M059J (cell line): ENCODE data around the gene MRPS34. TPM values are rescaled to one million over a fixed set of nuclear protein-coding genes. Genes with fewer than 3 reads are reported as not detected.
A peak's percentile ranks its signal among the peaks of the same experiment; 100 is the strongest.
"Not testable (repeated sequence)": the region's sequence is repeated elsewhere in the genome, so short reads cannot be mapped to it uniquely, and the experiment has no call there.

Experiments used
- DNase-seq: peaks from one replicate; pipeline ENCODE4 v3.0.0-alpha.2; 2012; ENCODE audit warnings: low read depth
- total RNA-seq: library from RNA; depleted of rRNA; stranded (reverse); fragments of >200 nt; shearing (Covaris generic); gene quantifications from 2 replicates; pipeline ENCODE4 v1.2.3, GENCODE V29; 2014; rRNA removed

The MRPS34 gene
- 115 and 133 TPM in 2 replicates for total RNA-seq

DNA sequence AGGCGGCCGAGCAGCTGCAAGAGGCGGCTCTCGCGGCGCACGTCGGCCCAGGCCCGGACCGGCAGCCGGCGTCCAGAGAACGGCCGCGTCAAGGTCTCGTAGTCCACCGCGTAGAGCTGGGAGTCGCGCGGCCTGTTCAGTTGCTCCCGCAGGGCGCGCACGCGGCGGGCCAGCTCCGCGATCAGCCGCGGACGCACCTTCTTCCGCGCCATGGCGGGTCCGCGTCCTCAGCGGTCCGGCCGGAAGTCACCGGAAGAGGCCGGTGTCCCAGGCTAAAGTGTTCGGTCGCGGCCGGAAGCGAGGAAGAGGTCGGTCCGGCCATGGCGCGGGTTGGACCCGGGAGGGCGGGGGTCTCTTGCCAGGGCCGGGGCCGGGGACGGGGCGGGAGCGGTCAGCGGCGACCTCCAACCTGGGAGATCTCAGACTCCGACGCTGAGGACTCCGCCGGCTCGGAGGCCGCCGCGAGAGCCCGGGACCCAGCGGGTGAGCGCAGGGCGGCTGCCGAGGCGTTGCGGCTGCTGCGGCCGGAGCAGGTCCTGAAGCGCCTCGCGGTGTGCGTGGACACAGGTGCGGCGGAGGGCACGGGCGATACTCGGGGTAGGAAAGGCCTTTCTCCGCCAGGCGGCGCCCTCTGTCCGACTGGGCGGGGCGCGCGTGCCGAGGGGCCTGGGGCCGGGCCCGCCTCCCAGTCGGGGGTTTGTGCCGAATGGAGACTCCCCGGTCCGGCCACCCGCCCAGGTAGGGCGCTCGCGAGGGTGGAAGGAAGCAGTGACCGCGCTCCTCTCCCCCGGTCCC lies at the start of gene MRPS34:
Gene MRPS34 (minus strand): TSS at position 227 of the 795 bp plus-strand sequence. CDS start 15 bp downstream, at position 212.
- DNase-seq, result peak; percentile 80

DNA sequence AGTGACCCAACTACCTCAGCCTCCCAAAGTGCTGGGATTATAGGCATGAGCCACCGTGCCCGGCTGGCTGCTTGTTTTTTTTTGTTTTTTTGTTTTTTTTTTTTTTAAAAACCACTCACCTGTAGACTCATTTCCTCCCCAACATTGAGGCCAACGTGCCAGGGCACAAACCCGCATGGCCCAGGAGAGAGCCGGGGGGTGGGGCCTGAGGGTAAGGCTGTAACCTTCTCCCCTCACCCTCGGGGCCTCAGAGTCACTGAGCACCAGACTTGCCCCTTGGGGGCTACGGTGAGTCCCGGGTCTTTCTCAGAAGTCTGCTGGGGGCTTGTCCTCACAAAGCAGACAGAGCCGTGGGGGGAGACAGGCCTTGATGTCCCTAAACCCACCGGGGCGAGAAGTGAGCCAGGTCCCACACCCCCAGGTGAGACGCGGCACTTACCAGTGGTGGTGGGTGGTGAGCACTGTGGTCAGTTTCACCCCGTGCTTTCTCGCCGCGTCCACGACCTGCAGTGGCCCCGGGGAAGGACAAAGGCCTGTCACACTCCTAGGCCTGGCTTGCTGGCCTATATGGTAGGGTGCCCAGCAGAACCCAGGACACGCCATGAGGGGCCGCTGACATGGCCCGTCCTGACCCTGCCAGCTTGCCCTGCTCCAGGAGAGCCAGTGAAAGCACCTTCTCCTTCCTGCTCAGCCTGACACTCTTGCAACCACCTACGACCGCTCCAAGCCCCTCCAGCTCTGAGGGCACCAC lies 49.1 kb upstream of the MRPS34 start:
- DNase-seq, result no peak

DNA sequence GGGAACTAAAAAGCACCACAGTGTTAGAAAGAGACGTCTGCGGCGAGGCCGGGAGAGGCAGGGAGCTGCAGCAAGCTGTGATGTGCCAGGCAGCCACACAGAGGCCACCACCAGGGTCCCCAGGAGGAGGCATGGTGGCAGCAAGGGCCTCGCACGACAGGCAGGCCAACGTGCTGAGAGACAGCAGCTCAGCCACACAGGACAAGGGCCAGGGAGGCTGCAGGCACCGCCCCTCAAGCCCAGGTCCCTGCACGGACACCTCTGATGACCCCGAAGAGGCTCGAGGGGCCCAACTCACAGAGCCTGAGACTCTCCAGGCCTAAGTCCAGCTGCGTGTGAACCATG lies 48.0 kb upstream of the MRPS34 start:
- DNase-seq, result no peak

DNA sequence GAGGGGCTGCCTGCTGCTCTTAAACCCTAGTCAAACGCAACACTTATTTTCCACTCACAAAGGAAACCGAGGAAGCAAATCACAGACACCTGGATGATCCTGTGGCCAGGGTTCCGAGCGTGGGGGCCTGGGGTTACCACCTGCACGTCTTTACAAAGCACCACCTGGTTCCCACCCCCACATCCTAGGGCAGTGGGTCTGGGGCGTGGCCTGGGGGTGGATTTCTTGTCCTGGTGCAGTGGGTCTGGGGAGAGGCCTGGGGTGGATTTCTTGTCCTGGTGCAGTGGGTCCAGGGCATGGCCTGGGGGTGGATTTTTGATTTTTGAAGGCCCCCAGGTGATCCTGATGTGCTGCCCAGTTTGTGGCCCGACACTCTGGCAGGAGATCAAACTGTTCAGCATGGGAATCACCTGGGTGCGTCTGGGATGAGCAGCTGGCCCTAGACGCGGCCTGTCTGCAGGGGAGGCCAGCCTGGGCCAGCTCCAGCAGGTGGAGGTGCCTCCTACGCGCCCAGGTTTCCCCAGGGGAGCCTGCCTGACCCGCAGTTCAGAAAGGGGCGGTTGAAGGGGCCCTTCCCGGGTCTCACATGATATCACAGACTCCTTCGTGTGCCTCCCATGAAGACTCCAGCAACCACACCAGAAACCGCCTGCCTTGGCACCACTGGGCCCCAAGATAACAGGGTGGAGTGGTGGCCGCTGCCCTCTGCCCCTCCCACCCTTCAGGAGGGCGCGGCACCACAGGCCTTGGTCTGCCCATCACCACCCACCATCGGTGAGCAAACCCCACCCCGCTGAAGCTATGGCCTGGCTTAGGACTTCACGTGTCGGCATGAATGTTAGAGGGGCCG lies 47.4 kb upstream of the MRPS34 start:
- no peak for DNase-seq

DNA sequence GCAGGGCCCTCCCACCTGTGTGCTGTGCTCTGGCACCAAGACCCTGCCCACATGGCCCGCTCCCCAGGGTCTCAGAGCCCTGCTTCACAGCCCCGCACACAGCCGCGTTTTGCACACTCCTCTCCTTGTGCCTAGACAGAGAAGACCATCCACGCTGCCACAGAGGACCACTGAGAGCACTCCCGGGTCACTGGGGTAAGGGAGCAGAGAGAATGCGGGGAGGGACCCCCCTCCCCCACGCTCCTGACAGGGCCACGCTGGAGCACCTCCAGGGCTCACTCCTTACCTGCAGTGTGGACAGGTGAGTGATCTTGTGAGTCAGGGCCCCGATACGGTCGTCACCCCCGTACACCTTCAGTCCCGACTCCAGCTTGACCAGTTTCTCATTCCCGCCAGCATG lies 46.7 kb upstream of the MRPS34 start:
- DNase-seq, result no peak

DNA sequence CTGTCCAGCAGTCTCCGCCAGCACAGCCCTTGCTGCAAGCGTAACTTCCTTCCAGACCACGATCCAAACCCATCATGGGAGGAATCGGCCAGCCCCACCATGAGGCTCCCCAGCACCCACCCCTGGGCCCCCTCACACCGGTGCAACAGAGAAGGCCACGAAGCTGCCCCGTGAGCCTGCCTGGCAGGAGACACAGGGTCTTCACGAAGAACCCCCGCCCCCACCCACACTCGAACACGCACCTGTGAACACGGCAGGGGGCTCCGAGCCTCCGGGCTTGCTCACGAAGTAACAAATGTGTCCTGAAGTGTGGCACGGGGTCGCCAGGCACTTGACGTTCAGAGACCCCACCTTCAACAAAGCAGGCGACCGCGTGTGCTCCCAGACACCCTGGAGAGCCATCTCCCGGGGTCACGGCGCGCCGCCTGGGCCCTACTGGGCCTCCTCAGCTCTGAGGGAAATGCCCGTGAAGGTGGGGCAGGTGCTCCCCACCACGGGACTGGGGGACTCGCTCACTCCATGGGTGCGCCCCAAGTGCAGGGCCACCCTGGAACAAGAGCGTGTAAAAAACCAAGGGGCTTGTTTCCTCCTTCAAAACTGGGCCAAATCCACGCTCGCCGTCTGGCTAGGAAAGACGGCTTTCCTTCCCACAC lies 46.1 kb upstream of the MRPS34 start:
- no peak for DNase-seq

DNA sequence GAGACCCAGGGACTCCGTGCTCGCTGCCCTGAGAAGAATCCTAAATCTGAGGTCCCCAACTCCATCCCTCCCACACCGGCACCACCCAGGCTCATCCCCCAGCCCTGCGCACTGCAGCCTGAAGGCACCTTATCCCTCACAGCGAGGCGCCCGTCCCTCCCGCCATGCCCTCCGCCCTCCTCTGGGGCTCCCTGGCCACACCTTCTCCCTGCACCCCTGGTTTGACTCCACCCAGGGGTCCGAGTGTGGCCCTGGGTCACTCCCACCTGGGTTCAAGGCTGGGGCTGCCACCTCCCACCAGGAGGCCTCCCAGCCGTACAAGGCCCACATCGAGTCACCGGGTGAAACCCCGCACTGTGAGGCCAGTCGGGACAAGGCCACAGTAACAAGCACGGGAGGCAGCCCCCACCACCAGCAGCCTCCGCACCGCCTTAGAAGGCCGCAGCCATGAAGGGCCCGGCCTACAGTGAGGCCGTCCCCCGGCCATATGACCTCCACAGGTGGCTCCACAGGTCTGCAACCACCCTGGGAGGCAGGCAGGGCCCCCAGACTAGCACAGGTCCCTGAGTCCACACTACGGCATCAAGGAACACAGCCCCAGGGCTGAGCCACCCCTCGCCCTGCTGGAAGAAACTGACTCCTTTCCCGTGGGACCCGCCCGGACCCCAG lies 45.4 kb upstream of the MRPS34 start:
- DNase-seq, result no peak

DNA sequence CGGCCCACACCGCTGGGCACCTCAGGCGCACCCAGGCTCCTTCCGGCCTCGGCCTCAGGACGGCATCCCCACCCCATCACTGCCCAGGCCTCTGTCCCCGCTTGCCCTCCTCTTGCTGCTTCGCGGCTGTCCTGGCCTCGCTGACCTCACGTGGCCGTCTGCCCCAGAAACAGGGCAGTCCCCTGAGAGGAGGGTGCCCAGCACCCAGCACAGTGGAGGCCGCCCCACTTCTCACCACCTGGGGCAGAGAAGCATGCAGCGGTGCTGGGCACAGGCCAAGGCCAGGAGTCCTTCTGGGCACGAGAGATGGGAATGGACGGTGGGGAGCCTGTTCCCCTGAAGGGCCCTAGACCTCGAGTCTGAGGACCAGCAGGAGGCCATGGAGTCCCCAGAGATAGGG lies 44.8 kb upstream of the MRPS34 start:
- no peak for DNase-seq

DNA sequence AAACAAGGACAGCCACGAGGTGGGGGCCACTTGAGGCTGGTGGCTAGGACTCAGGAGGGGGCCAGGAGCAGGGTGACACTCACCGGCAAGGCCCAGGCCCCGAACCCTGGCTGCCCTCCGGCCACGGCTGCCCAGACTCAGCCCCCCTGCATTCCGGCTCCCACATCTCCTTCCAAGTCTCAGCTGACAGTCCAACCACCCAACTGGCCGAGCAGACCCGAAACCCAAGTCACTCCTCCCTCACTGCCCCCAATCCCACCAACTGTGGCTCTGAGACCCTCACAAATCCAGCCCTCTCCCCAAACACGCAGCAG lies 44.3 kb upstream of the MRPS34 start:
- no peak for DNase-seq

DNA sequence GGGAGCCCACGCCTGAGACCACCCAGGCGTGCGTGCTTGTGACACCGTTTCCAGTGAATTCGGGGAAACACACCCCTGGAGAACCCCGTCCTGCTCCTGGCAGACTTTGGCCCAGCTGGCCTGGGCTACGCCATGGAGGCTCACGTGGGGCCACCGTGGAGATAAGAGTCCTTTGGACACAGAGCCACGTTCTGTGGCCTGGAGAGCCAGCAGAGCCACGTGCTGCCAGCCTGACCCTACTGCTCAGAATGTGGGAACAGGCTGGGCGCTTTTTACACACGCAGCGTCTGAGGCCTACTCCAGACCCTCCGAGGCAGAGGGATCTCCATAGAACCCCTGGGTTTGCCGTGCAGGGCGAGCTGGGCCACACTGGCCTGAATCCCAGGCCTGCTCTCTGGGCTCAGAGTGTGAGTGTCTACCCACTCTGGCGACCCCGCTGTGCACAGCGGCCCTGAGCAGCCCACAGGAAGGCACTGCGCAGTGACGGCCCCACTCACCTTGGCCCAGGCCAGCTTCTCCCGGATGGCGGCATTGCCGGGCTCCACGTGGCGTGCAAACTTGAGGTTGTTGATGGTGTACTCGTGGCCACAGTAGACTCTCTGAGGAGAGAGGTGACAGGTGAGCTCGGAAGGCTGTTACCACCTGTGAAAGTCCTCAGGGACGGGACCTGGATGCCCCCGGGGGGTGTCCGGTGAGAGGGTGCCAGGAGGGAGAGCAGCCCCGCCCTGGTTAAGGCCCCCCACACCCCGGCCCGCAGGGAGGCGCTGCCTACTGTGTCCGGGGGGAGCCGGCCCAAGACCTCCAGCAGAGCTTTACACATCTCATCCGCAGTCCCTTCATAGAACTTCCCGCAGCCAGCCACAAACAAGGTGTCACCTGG lies 43.7 kb upstream of the MRPS34 start:
- no peak for DNase-seq

DNA sequence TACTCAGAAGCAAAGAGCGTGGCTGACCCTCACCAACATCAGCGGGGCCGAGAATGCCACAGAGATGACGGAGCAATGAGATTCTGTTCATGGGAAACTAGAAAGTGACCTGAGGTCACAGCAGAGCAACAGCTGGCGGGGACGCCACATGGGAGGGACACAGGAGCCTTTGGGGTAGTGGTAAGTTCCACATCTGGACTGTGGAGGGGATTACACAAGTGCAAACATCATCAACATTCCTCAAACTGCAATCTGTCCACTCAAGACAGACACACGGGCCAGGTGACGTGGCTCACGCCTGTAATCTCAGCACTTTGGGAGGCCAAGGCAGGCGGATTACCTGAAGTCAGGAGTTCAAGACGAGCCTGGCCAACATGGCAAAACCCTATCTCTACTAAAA lies 42.5 kb upstream of the MRPS34 start:
- DNase-seq, result no peak

DNA sequence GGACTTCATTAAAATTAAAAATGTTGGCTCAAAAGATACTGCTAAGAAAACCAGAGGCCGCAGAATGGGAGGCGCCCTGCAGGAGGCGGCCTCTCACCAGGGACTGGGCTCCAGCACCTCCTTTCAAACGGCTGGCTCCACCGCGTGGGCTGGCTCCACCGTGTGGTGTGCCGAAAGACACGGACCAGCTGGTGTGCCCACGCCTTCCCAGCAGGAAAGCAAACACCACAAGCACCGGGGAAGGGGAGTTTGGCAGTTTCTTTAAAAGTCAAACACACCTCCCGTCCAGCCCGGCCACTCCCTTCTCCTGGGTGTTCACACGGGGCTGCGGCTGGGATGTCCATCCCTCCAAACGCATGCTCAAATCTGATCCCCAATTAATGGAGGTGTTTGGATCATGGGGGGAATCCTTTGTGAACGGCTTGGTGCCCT lies 39.8 kb upstream of the MRPS34 start:
- DNase-seq, result no peak

DNA sequence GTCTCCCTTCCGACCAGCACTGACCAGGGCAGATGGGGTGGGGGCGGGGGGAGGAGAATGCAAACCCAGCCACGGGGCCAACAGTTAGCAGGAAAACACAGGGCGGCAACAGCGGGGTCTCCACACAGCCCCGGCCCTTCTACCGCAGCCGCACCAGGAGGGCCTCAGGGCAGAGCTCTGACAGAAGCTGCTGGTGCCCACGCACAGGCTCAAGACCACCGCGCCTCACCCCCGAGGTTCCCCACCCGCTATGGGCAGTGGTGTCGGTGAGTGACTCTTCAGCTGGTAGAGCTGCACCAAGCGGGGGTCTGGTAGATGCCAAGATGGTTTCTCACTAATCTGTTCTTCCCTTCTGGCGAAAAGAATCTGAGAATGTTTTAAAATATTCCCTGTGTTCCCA lies 37.6 kb upstream of the MRPS34 start:
- DNase-seq, result no peak

DNA sequence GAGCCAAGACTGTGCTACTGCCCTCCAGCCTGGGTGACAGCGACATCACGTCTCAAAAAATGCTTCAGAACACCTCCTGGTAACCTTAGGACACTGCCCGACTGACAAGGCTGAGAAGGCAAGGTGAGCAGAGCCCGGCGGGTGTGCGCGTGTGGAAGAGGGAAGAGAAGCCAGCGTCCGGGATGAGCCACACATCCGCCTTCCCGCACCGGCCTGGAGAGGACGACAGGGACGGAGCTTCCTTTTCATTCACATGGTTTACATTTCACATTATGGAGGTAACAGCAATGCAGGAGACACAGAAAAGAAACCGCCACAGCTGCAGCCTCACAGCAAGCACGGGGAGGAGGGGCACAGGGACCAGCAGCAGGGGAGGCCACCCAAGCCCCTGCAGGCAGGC lies 37.2 kb upstream of the MRPS34 start:
- no peak for DNase-seq

DNA sequence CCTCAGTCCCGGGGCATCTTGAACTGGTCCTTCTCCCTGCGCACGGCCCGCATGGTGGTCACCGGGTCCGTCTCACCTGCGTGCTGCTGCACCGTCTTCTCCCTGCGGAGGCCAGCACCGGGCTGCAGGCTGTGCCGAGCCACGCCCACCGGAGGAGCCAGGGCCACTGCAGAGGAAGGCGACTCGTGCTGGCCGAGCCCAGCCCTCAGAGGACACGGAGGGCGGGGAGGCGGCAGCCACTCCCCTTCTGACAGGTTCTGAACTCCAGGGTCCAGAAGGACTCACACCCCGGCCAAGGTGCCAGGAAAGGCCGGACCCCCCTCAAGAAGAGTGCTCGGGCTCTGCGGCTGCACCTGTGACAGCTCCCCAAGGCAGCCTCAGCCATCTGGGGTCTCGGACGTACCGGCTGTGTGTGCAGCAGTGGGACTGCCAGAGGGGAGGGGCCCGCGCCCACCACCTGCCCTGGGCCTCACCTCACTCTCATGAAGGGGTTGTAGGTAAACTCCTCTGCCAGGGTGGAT lies 36.4 kb upstream of the MRPS34 start:
- no peak for DNase-seq

DNA sequence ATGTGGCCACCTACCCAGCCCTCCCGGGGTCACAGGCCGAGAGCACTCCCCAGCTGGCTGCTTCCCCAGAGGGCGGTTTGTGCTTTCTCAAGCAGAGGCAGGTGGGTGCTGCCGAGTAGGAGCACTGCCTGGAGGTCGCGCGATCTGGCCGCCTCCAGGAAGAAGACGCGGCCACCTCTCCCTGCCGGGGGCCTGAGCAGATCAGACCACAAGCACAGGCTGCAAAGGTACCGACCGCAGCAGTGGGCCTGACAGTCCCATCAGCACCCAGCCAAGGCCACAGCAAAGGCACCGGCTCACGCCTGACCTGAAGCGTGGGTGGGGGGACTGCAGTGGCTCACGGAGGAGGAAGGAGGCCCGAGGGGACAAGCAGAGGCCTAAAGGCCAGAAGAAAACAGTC lies 35.8 kb upstream of the MRPS34 start:
- no peak for DNase-seq

DNA sequence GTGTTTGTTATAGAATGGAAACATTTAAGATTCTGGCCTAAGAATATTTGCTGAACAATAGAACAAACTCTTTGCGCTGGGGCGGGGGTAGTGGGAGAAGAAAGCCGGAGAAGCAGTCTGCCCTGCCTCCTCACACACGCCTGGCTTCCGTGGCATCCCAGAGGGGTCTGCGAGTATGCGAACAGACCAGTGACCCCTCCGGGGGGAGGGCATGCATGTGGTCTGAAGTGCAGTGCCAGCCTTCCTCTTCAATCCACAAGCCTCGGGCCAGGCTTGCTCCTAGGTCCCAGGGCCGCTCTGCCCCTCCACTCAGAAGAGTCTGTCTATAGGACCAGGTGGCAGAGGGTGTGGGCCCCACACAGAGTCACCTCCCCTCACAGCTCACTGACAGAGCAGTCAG lies 34.7 kb upstream of the MRPS34 start:
- no peak for DNase-seq

DNA sequence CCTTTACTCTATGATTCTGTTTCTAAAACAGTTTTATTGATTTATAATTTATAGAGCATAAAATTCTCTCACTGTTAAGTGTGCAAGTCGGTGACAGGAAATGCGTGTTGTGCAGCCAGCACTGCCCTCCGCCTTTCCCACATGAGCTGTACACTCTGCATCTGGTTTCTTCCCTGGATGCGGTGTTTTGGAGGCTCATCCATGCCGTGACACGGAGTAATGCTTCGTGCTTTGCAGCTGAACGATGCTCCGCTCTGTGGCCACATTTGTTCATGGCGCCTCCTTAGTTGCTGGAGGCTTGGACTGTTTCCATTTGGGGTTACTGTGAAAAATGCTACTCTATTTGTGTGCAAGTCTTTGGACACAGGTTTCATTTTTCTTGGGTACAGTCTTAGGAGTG lies 27.8 kb upstream of the MRPS34 start:
- no peak for DNase-seq

DNA sequence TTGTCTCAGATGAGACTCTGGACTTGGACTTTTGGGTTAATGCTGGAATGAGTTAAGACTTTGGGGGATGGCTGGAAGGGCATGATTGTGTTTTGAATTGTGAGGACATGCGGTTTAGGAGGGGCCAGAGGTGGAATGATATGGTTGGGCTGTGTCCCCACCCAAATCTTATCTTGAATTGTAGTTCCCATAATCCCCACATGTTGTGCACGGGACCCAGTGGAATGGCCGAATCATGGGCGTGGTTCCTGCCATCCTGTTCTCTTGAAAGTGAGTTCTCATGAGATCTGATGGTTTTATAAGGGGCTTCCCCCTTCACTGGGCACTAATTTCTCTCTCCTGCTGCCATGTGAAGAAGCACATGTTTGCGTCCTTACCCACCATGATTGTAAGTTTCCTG lies 26.3 kb upstream of the MRPS34 start:
- DNase-seq, result not testable (repeated sequence)
